Cortex of kidney (tissue), 1 donor: ENCODE data around the gene UVRAG.

Experiments used
- DNase-seq: peaks from one replicate; lab custom pipeline; 2025; lab: John Stamatoyannopoulos, UW

Gene UVRAG

GRCh38 chr11:76151556-76152085, 336.6 kb downstream of the UVRAG start:
- DNase-seq = no peak

DNA sequence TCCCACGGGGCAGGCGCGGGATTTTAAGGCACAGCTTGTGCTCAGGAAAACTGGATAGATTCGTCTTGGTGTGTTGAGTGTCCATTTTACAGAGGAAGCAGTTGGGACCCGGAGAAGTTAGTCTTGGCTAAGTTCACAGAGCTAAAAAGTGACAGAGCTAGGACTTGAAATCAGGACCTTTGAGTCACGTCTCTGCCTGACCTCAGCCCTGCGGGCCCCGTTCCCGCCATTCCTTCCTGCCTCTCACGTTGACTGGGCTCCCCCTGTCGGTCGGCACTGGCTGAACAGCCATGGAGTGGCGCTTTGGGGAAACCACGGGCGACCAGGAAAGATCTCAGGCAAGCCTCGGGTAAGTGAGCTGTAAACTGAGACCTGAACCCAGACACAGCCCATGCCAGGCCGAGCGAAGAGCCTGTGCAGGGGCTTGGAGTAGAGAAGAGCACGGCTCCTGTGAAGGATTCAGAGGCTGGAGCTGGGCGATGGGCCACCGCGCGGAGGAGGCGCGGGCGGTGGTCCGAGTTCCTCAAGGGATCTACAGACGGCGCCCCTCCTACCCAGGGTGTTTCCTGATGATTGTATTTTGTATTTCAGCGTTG, 337.2 kb downstream of the UVRAG start:
- no peak for DNase-seq

DNA sequence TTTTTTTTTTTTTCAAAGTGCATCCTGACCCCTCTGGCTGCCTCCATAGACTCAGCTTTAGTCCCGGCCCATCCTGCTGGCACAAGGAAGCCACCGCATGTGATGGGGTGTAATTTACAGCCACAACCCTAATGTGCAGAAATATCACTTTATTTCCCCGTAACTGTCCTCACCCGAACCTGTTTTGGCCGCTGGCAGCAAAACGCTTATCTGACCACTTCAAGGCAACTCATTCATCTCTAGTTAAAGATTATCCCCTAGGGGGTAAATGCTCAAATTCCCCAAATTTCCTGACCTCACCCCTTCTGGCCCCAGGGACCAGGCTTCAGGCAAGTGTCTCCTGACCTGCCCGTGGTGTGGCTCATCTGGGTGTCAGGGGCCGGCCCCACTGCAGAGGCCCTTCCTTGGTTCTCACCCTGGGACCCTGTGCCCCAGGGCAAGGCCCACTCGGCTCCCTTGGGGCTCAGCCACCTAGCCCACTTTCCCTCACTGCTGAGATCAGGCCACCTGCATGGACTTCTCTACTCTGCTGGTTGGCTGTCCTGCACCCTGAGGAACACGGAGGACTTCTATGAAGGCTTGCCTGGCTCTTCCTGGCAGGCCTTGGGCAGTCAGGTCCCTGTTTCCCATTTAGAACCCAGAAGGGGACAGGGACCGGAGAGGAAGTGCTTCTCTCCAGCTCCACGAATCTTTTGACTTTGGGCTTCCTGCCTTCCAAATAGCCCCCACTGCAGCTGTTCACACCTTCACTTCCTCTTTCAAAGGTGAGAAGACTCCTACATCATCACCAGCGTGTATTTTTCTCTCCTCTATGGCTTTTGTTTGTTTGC, 337.9 kb downstream of the UVRAG start:
- DNase-seq = no peak

- DNase-seq = no peak
These were observed 338.5 kb downstream of the UVRAG start for GRCh38 chr11:76153571-76153923.

DNA sequence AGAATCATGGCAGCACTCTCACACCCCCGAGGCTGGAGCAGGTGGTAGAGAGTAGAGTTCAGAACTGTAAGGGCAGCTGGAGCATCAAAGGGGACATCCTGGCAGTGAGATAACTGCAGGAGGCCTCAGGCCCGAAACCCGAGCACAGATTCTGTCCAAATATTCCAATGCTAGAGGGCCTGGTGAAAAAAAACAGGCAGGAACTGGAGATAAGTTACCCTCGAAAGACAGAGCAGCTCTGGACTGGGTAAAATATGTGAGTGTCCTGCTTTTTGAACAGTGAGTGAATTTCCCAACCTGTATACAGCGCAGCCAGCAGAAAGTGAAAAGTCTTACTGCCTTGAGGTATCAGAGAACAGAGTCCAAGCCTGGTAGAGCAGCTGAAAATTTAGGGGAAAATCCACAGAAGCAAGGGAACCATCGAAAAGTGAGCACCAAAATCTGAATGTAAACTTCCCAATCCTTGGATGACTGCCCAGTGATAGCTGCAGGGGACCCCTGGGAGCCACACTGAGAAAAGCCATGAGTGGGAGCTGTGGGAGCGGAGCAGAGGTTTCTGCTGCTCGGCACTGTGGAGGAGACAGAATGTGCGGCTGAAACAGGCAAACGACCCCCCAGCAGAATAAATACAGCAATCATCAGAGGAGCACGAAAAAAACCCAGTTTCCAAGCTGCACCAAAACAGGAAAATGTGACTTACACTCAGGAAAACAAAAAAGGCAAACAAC, 340.7 kb downstream of the UVRAG start:
- DNase-seq = no peak

DNA sequence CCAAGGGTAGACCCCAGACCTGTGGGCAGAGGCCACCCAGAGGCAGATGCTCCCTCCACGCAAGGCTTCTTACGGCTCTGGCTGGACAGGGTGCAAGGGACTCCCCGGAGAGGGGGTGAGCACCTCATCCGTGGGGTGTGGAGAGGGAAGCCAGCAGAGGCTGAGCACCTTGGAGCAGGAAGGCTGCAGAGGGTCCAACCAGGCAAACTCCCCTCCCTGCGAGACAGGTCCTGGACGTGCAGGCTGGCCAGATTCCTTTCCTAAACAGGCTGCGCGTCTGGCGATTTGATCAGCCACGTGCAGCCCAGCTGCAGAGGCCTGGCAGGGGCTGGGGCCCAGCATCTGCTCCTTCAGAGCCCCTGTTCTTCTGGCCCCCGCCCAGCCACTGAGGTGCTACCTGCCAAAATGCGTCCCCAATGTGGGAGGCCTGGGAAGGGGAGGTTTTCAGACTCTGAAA, 342.0 kb downstream of the UVRAG start:
- DNase-seq = no peak

DNA sequence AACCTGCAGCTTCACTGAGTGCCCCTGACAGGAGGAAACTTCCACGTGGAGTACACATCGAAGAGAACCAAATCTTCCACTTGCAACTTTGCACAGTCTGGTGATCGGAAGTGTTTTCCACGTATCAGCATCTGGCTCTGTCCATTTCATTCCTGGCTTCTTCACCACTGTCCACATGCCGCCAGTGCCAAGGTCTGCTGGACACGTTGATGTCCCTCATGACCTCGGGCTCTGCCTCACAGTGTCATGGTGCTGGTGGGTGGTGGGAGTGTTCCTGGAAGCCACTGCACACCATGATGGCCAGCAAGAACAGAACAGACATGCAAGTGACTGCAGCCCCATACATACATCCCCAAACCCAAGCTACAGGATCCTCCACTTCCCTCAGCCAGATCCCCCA, 342.9 kb downstream of the UVRAG start:
- no peak for DNase-seq

DNA sequence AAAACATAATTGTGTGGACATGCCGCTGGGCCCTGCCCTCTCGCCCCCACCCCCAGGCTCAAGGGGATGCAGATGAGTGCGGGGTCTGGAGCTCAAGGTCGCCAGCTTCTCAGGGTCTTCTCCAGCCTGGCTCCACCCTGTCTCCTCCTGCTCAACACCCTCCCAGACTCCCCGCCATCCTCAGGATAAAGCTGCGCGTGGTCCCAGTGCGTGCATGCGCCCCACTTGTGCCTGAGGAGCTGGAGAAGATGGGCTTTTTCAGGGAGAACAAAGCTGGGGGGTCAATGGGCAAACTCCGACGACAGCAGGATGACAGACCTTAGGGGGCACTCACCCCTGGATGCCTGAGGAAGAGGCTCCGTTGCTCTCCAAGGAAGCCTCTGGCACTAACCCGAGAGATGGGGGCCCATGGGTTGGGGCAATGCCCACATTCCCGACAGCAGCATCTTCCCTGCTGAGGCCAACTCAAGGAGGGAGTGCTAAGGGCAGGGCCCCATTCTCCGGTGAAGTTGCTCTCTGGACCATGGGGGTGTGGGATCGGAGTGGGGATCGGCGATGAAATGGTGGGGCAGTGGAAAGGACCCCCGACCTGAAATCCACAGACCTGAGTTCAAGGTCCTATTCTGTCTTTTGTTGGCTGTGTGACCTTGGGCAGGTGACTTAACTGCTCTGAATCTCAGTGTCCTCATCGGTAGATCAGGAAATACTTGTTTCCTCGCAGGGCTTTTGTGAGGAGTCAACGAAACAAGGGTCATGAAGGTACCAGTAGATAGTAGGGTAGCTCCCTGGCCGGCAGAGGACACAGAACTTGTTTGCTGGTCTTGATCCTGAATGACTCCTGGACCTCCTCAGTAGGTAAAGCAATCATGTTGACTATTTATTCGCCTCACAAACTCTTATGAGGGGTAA, 343.6 kb downstream of the UVRAG start:
- no peak for DNase-seq

DNA sequence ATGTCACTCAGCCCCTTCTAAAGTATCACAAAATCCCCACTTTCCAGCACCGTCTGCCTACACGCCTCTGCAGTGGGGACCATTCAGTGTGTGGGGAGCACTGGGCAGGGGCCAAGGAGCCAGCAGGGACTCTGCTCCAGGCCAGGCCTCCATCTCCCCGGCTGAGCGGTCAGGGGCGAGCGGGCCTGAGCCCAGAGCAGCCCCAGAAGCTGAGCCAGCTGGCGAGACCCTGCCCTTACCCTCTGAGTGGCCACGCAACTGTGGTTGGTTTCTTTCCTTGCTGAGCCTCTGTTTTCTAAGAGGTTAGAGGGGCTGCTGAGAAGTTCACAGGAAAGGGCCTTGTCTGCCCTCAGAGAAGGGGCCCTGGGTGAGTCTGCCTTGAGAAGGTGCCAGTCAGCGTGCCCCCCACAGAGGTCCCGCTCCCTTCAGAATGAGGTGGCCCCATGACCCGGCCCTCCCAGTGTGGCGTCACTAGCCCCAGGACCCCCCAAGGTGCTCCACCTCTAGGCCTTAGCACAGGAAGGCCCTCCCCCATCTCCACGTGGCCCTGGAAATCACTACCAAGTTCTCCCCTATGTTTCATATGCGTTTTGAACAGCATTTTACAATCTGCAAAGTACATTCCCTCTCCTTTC, 344.4 kb downstream of the UVRAG start:
- no peak for DNase-seq

DNA sequence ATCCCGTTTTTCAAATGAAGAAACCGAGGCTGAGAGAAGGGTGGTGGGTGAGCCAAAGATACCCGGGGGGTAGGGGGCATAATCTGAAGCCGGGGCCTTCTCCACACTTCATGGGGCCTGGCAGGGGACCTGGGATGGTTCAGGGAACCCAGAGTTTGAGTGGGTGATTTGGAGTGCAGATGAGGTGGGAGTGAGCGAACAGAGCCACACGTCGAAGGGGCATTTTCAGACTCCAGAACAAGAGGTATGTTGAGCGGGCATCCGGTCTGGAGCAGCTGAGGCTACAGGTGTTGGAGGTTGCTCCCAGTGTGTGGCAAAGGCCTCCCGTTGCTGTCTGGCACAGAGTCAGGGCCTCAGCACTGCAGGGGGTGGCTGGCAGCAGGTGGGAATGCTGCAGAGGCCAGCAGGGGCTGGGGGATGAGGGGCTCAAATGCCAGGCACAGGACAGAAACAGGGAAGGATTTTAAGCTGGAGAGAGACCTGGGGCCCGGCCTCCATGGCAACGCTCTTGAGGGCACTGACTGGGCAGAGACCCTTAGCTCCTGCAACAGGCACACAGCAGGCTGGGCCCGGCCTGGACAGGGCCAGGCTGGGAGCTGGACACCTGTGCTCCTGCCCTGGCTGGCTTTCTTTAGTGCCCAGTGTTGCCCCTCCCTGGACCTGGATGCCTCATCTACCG, 345.1 kb downstream of the UVRAG start:
- DNase-seq = no peak

- no peak for DNase-seq
These were observed 345.8 kb downstream of the UVRAG start for GRCh38 chr11:76160856-76161255.

DNA sequence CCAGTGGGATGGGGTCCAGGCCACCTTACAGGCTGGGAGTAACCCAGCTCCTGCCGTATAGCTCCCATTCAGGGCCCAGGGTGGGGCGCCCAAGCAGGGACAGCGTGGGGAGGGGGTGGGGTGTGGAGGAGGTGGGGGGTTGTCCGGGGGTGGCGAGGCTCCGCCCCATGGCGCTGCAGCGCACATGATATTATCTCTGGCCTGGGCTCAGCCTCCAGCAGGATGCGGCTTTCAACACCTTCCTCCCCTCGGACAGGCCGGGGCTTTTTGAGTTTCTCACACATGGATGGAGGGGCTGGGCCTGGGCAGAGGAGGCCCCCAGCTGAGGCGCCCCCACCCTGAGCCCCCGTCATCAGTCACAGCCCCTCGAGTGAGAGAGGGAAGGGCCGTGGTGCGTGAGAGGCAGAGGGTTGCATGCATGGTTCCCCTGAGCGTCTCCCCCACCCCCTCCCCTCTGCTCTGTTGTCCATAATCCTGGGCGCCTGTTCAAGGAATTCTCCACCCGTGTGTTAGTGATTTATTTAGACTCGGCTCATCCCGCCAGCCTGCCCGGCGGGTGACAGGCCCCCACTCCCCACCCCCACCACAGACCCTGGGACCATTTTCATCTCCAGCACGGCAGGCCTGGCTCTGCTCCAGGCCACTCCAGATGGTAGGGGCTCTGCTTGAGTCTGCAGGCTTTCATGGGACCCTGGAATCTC, 346.4 kb downstream of the UVRAG start:
- no peak for DNase-seq

DNA sequence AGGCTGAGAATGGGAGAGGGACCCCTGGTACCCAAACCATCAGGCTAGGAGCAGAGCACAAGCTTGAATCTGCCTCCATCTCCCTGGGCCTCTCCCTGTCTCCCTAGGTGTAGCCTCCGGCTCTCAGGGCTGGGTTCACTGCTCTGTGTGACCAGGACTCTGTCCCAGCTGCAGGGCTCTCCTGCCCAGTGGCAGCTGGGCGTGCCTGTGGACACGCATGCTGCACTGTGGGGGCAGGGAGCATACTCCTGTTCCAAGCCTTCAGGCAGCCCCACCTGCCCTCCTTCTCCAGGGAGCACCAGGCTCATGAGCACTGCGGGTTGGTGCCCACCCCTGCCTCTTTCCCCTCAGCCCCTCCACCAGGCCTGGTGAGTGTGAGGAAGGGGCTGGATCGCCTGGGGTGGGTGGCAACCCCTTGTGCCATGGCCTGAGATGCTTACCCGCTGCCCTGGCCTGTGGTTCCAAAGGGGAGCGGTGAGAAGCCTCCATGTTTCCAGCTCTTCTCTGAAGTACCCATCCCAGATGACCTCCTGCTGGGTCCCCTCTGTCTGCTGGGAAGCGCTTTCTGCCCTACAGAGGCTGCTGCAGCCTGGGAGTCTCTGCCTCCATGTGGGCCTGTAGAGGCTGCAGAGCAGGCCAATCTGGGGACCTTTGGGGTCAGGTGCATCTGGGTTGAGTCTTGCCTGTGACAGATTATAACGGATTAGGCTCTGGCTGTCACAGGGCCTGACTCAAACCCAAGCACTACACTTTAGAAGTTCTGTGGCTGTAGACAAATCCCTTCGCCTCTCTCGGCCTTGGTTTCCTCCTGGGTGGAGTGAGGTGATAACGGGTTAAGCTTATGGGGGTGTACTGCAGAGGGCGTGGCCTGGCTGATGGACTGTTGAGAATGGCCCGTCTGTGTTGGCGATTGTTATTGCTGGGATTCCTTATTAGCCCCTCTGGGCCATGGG, 347.6 kb downstream of the UVRAG start:
- no peak for DNase-seq

DNA sequence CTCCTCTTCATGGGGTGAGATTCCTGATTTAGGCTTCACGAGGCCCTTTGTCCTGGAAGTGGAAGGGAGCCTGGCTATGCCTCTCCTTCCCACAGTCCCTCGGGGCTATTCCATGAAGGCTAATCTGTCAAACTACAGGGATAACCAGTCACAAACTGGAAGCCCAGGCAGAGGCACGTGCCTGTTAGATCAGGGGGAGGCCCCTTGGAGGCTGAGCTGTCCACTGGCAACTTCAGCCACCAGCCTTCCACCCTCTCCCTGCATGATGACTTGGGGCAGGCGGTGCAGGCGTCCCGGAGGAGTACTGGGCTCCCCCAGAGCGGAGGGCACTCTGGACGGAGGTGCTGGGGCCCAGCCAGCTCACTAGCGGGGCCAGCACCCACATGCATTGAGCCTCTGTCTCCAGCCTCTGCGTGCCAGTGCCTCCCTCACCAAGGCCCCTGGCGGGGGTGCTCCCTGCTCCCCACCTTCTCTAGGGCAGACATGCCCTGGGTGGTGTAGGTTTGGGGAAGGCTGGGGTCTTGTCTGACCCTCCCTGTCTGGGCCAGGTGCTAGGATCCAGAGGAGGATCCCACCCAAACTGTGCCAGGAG, 348.4 kb downstream of the UVRAG start:
- no peak for DNase-seq

- DNase-seq = no peak
These were observed 349.1 kb downstream of the UVRAG start for GRCh38 chr11:76164081-76164480.

- no peak for DNase-seq
These were observed 350.1 kb downstream of the UVRAG start for GRCh38 chr11:76164861-76165751.

- DNase-seq = no peak
These were observed 351.3 kb downstream of the UVRAG start for GRCh38 chr11:76166314-76166713.
